MG63 (cell line): ENCODE results near the gene JMJD7. TPM values are rescaled to one million over a fixed set of nuclear protein-coding genes. Genes with fewer than 3 reads are reported as not detected.

ENCODE experiments used
- DNase-seq: peaks from one replicate; pipeline ENCODE4 v3.0.0-alpha.2; 2020
- H3K27me3 ChIP-seq: fragments of 250-450 bp; sonication (Bioruptor Pico); 2 replicates; pipeline ENCODE4 v1.5.1; 2020; ENCODE audit warnings: mild to moderate bottlenecking, moderate library complexity
- H3K36me3 ChIP-seq: fragments of 250-450 bp; sonication (Bioruptor Pico); 2 replicates; pipeline ENCODE4 v1.5.1; 2020; ENCODE audit warnings: mild to moderate bottlenecking, moderate library complexity
- H3K4me3 ChIP-seq: fragments of 250-450 bp; sonication (Bioruptor Pico); 2 replicates; pipeline ENCODE4 v1.5.1; 2020; ENCODE audit warnings: mild to moderate bottlenecking, moderate library complexity
- H3K9me3 ChIP-seq: fragments of 250-450 bp; sonication (Bioruptor Pico); 2 replicates; pipeline ENCODE4 v1.5.1; 2020; ENCODE audit warnings: mild to moderate bottlenecking, moderate library complexity
- total RNA-seq: library from RNA; depleted of rRNA; stranded (reverse); fragments of >200 nt; shearing (Covaris generic); gene quantifications from 2 replicates; pipeline ENCODE4 v1.2.3, GENCODE V29; 2014; ENCODE audit warnings: low replicate concordance

The JMJD7 gene
- total RNA-seq, 1 experiment from 2014 or later, result 7.6 TPM

DNA sequence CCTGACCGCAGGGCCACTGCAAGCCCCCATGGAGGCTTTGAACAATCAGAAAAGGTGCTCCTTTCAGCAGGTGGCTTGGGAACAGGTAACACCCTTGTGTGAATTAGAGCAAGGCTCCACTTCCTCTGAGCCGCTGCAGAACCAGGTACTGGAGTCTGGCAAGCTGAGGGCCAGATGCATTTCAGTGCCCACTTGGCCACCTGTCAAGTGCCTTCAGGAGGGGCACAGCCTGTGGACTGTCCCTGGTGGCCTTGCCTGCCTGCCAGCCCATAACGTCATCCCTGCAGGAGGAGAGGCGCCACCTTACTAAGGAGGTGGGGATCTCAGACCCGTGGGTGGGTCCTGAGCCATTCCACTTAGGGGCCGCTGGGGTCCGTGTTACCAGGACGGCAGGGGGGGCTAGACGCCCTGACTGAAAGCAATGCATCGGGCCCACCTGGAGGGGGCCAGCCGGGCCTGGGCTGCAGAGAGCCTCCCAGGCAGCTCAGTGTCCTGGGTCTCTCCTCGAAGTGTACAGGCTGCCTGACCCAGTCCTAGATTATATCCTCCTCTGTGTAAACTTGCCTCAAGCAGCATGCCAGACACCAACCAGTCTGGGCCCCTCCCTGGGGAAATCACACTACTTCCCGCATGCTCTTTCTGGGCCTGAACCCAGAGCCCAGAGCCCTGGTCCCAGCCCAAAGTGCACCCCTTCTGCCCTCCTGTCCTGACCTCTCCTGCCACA is 49.9 kb downstream of the JMJD7 start:
- no peak for DNase-seq
- Histone ChIP-seq H3K36me3 (no peaks in the 10 kb centered on the region), H3K9me3 (no peaks in the 10 kb centered on the region), H3K4me3 (no peak overlapping the region), H3K27me3 (no peaks in the 10 kb centered on the region)

DNA sequence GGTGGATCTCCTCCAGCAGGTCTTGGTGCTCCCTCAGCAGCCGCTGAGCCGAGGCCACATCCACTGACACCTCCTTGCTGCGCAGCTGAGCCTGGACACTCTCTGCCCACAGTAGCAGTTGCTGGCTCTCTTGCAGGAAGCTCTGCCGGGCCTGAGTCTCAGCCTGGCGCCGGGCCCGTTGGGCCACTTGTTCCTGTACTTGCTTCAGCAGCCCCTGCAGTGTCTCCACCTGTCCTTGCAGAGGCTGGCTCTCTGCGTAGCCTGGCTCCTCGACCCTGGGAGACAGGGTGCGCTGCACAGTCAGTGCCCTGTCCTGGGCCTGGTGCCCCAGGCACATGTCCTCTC is 50.4 kb downstream of the JMJD7 start:
- H3K4me3 ChIP-seq, result no peak overlapping the region
- H3K36me3 ChIP-seq, result no peaks in the 10 kb centered on the region
- H3K27me3 ChIP-seq, result no peaks in the 10 kb centered on the region
- no peak for DNase-seq
- H3K9me3 ChIP-seq, result no peaks in the 10 kb centered on the region

DNA sequence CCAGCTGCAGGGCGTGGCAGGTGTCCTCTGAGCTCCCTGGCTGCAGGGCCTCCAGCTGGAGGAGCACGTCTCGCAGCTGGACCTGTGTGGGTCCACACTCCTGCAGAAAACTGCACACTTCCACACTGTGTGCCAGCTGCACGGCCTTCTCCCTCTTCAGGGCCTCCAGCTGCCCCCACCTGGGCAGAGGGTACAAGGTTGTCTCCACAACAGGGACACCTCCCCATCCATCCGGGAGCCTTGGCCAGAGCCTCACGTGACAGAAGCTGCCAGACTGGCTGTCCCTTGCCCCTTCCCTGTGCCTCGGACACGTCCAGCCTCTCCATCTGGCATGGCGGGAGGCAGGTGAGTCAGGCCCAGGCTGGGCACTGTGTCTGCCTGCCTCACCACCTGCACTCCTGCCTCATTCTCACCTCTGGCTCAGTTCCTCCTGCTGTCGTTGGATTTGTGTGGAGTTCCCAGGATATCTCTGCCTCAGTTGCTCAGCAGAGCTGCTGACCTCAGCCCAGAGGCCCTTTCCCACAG is 51.5 kb downstream of the JMJD7 start:
- H3K27me3 ChIP-seq, result no peaks in the 10 kb centered on the region
- no peak for DNase-seq
- no peaks in the 10 kb centered on the region for H3K36me3 ChIP-seq
- no peaks in the 10 kb centered on the region for H3K9me3 ChIP-seq
- H3K4me3 ChIP-seq, result no peak overlapping the region

DNA sequence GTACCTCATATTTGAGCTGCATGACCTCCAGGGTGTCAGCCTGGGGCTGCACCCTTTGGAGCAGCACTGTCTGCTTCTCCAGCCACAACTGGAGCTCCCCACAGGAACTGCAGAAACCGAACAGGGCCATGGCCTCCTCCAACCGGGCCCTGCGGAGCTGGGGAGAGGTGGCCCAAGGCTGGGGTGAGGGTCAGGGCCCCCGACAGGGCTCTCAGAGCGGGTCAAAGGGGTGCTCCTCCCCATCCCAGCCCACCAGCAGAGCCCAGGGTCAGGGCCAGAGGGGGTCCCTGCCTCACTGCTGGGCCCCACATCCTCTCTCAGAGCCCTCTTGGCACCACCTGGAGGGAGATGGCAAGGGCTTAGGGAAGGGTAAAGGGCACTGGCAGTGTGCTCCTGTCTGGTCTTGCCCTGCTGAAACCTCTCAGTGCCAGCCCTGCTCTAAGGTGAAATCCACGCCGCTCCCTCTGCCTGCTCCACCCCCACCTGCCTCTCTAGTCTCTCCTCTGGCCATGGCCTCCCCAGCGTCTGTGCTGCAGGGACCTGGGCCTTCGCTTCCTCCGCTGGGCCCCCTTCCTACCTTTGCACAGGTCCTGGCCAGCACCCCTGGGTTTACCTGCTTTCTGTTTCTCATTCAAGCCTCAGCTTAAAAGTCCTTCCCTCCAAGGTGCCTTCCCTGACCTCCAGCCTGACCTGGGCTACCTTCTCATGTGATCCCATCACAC is 52.4 kb downstream of the JMJD7 start:
- DNase-seq, result no peak
- Histone ChIP-seq H3K9me3 (no peaks in the 10 kb centered on the region), H3K4me3 (no peak overlapping the region), H3K36me3 (peaks cover 1% of the 10 kb centered on the region), H3K27me3 (no peaks in the 10 kb centered on the region)

DNA sequence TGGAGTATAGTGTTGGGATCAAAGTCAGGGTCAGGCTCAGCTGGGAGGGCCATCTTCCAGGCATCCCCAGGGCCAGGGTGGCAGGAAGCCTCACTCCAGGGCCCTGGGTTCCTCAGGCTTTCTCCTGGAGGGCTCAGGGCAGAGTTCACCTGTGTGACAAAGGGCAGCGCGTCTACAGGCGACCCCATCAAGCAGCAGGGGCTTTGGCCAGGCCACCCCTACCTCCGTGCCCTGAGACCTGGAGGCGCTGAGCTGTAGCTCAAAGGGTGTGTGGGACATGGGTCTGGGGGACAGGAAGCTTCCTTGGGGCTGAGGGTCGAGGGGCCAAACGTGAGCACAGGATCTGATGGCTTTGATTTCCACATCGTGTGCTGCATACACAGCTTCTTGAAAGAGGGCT is 53.2 kb downstream of the JMJD7 start:
- Histone ChIP-seq H3K27me3 (no peaks in the 10 kb centered on the region), H3K36me3 (peaks cover 4% of the 10 kb centered on the region), H3K9me3 (no peaks in the 10 kb centered on the region), H3K4me3 (no peak overlapping the region)
- DNase-seq, result no peak

DNA sequence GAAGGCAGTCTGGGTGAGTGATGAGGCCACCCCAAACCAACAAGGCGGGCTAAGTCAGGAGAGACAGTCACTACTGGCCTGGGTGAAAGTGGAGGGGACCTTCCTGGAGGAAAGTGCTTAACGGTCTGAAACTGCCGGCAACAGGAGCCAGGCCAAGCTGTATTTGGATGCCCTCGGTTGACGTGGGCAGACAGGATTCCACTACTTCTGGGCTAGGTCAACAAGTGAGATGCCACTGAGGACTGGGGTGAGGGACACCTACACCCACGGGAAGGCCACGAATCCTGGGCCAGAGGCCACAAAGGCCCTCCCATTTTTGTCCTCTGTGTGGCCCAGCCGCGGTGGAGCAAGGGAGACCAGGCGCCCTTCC is 53.6 kb downstream of the JMJD7 start:
- H3K9me3 ChIP-seq, result no peaks in the 10 kb centered on the region
- H3K4me3 ChIP-seq, result no peak overlapping the region
- no peaks in the 10 kb centered on the region for H3K27me3 ChIP-seq
- peaks cover 4% of the 10 kb centered on the region for H3K36me3 ChIP-seq
- DNase-seq, result no peak

DNA sequence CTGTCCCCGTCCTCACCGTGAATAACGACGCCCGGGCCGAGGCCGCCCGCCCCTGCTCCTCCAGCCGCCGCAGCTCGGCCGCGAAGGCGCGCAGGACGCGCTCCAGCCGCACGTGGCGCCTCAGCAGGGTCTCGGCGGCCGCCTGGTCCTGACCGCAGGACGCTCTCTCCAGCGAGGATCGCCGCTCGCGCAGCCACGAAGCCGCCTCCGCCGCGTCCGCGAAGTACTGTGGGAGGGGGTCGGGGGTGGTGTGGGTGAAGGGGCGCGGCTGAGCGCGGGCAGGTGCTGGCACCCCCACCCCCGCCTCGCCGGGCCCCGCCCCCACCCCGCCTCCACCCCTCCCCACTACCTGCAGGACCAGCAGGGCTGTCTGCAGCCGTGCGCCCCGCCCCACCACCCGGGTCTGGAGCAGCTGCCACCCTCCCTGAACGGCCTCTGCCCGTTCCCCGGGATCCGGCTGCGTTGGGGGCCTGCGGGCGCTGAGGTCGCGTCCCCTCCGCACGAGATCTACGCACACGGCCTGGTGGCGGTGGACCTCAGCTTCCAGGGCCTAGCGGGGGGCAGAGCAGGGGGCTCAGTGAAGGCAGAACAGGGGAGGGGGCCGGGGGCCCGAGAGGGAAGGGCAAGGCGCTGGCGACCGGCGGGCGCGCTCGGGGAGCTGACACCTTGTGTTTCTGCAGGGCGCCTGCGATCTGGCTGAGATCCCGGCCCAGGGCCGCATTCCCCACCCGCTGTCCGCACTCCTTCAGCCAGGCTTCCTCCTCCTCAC is 54.2 kb downstream of the JMJD7 start:
- DNase-seq, result no peak
- Histone ChIP-seq H3K36me3 (peaks cover 4% of the 10 kb centered on the region), H3K9me3 (no peaks in the 10 kb centered on the region), H3K4me3 (no peak overlapping the region), H3K27me3 (no peaks in the 10 kb centered on the region)

DNA sequence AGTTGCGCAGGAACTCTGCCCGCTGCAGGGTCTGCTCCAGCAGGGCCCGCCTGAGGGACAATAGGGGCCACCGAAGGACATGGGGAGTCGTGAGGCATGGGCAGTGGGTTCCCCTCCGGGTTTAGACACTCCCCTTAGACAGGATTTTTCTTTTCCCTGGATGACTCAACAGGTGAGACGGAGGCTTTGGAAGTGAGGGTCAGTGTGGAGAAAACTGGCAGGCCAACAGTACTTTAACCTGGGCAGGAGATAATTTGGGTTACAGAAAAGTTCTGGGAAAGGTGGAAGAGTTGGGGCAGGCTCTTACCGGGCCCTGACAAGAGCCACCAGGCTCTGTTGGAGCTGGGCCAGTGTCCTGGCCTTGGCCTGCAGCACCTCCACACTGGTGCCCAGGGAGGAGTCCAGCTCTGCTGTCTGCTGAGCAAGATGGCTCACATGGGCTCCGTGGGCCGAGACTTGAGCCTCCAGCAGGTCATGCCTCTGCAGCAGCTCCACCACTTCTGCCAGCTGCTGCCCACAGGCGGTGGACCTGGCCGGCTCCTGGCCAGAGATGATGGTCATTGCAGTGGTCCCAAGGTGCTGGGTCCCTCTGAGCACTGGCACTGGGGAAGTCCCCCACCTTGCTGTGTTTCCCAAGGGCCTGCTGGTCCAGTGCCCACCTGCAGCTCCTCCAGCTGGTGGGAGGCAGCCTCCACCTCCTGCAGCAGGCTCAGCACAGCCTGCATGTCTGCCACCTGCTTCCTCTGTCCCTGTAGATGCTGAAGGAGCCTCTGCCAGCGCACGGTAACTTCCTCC is 55.0 kb downstream of the JMJD7 start:
- no peak for DNase-seq
- H3K36me3 ChIP-seq, result peaks cover 4% of the 10 kb centered on the region
- H3K4me3 ChIP-seq, result no peak overlapping the region
- no peaks in the 10 kb centered on the region for H3K27me3 ChIP-seq
- no peaks in the 10 kb centered on the region for H3K9me3 ChIP-seq

DNA sequence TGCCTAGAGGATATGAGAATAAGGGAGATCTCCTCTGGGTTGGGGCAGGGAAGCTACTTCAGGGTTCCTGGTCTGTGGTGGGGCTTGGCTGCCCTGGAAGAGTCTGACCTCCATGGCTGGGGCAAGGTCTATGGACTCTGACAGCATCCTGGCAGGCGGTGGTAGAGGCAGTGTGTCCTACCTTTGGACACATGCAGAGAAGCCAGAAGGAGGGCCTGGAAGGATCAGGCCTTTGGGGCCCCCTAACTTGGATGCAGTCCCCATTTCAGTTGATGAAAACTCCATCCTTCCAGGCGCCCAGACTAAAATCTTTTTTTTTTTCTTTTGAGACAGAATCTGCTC is 55.6 kb downstream of the JMJD7 start:
- Histone ChIP-seq H3K4me3 (no peak overlapping the region), H3K27me3 (no peaks in the 10 kb centered on the region), H3K9me3 (no peaks in the 10 kb centered on the region), H3K36me3 (peaks cover 4% of the 10 kb centered on the region)
- no peak for DNase-seq

DNA sequence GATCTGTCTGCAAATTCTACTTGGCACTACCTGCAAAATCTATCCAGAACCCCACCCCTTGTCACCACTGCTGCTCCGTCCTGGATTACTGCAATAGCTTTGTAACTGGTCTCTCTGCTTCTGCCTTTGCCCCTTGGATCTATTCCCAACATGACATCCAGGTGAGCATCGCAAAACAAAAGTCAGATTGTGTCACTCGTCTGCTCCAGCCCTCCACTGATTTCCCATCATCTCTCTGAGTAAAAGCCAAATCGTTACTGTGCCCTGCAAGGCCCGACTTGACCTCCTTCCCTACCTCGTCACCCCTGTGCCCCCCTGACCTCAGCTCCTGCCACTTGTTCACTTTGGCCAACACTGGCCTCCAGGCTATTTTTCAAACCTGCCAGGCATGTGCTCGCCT is 56.6 kb downstream of the JMJD7 start:
- no peak overlapping the region for H3K4me3 ChIP-seq
- no peak for DNase-seq
- H3K36me3 ChIP-seq, result peaks cover 4% of the 10 kb centered on the region
- H3K9me3 ChIP-seq, result no peaks in the 10 kb centered on the region
- H3K27me3 ChIP-seq, result no peaks in the 10 kb centered on the region

DNA sequence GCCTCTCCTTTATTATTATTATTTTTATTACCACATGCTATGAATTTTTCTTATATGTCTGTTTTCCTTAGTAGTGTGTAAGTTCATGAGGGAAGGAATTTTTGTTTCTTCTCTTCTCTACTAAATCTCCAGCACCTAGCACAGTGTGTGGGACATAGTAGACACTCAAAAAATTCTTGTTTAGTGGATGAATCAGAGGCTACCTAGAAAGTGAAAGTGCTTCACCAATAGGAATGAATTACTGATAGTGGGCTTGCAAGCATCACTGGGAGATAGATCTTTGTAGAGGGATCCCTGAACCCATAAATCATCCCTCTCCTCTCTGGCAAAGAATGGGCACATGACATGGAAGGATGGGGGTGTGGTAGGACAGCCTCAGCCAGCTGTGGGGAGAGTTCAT is 57.4 kb downstream of the JMJD7 start:
- Histone ChIP-seq H3K9me3 (no peaks in the 10 kb centered on the region), H3K27me3 (no peaks in the 10 kb centered on the region), H3K36me3 (peaks cover 4% of the 10 kb centered on the region), H3K4me3 (no peak overlapping the region)
- DNase-seq, result no peak

DNA sequence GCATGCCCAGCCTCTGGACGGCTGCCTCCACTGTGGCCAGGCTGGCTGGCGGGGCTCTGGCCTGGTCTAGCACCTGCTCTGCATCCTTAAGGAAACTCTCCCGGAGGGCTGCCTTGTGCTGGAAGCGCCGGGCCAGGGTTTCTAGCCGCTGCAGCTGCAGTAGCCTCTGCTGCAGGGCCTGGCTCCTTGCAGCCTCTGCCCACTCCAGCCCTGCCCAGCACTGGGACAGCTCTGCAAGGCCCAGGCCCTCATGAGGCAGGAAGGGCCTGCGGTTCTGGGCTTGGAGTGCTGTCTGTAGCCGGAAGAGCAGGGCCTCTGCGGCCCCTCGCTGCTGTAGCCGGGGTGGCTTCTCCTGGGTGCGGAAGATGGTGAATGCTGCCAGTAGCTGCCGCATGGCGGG is 57.9 kb downstream of the JMJD7 start:
- Histone ChIP-seq H3K4me3 (no peak overlapping the region), H3K27me3 (no peaks in the 10 kb centered on the region), H3K9me3 (no peaks in the 10 kb centered on the region), H3K36me3 (peaks cover 4% of the 10 kb centered on the region)
- no peak for DNase-seq

DNA sequence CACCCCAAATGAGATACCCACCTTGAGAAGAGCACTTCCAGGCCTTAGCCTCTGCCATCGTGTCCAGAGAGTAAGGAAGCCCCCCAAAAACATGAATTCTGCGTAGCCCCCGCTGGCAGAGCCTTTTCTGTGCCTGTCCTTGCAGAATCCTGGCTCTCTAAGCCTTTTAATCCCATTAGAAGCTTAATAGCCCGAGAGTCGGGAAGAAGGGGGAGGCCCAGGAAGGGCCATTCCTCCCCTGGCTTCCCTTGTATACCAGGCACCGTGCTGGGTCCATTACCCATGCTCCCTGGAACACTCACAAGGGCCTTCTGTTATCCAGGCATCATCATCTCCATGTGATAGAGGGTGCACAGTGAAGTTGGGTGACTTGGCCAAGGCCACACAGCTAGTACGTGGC is 58.8 kb downstream of the JMJD7 start:
- H3K36me3 ChIP-seq, result peaks cover 4% of the 10 kb centered on the region
- DNase-seq, result no peak
- H3K4me3 ChIP-seq, result no peak overlapping the region
- H3K27me3 ChIP-seq, result no peaks in the 10 kb centered on the region
- no peaks in the 10 kb centered on the region for H3K9me3 ChIP-seq

DNA sequence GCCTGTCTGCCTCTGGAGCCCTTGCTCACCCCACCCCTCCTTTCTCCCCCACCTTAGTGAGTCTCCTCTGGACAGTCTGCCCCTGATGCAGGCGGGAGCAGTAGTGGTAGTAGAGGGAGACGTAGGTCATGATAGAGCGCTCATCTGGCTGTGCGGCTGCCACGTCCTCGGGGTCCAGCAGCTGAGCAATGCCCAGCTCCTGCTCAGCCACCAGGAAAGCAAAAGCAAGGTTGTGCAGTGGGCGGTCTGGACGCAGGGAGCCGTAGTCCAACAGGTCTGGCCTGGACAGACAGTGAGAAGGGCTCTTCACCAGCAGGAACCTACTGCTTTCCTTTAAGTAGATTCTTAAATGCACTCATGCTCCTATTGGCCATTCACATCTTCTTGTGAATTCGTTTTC is 59.3 kb downstream of the JMJD7 start:
- no peak overlapping the region for H3K4me3 ChIP-seq
- H3K9me3 ChIP-seq, result no peaks in the 10 kb centered on the region
- peaks cover 4% of the 10 kb centered on the region for H3K36me3 ChIP-seq
- DNase-seq, result no peak
- no peaks in the 10 kb centered on the region for H3K27me3 ChIP-seq
